Chondrocyte (in vitro differentiated cells): ENCODE data around the gene CDK10. TPM values are rescaled to one million over a fixed set of nuclear protein-coding genes. Genes with fewer than 3 reads are reported as not detected.

Experiments
- DNase-seq: peaks from one replicate; pipeline ENCODE4 v3.0.0; 2021; ENCODE audit warnings: mixed read lengths, low spot score
- H3K27ac Mint-ChIP-seq: one replicate; pipeline ENCODE4 v1.8.0; 2021; ENCODE audit warnings: mild to moderate bottlenecking, moderate library complexity, mixed read lengths; ENCODE audit not compliant: unreplicated experiment
- H3K27me3 Mint-ChIP-seq: 2 replicates; pipeline ENCODE4 v1.8.0; 2021; ENCODE audit warnings: low read depth, mixed read lengths
- H3K36me3 Mint-ChIP-seq: 2 replicates; pipeline ENCODE4 v1.8.0; 2021; ENCODE audit warnings: low read depth, mixed read lengths
- H3K4me1 Mint-ChIP-seq: 2 replicates; pipeline ENCODE4 v1.8.0; 2021; ENCODE audit warnings: low read depth, mild to moderate bottlenecking, mixed read lengths
- H3K4me3 Mint-ChIP-seq: one replicate; pipeline ENCODE4 v1.8.0; 2021; ENCODE audit warnings: mild to moderate bottlenecking, moderate library complexity, mixed read lengths; ENCODE audit not compliant: unreplicated experiment
- H3K9me3 Mint-ChIP-seq: 2 replicates; pipeline ENCODE4 v1.8.0; 2021; ENCODE audit warnings: low read depth, mixed read lengths
- CTCF ChIP-seq: fragments of 200-600 bp; sonication (generic); IDR thresholded peaks from 2 replicates; pipeline ENCODE4 v1.5.0; 2021; ENCODE audit warnings: antibody characterized with exemption, mild to moderate bottlenecking, moderate library complexity
- total RNA-seq: library from RNA; stranded (reverse); gene quantifications from 3 replicates; pipeline ENCODE4 v1.2.1, GENCODE V29; 2021

Gene CDK10
- total RNA-seq, 1 donor from 2014 or later, result 43.7 TPM

GRCh38 chr16:89733792-89734191 lies 47.3 kb downstream of the CDK10 start:
- DNase-seq, result no peak
- H3K4me1 Mint-ChIP-seq, result peaks cover 3% of the 10 kb centered on the region
- no peaks in the 10 kb centered on the region for H3K9me3 Mint-ChIP-seq
- no peak for TF ChIP-seq CTCF
- H3K27me3 Mint-ChIP-seq, result no peaks in the 10 kb centered on the region
- H3K27ac Mint-ChIP-seq, result no peak overlapping the region
- H3K4me3 Mint-ChIP-seq, result no peak overlapping the region
- H3K36me3 Mint-ChIP-seq, result peaks cover 32% of the 10 kb centered on the region

GRCh38 chr16:89736554-89736953 lies 50.1 kb downstream of the CDK10 start:
- TF ChIP-seq CTCF, result no peak
- no peak for DNase-seq
- H3K27me3 Mint-ChIP-seq, result no peaks in the 10 kb centered on the region
- no peak overlapping the region for H3K4me3 Mint-ChIP-seq
- no peak overlapping the region for H3K27ac Mint-ChIP-seq
- no peaks in the 10 kb centered on the region for H3K4me1 Mint-ChIP-seq
- H3K9me3 Mint-ChIP-seq, result no peaks in the 10 kb centered on the region
- peaks cover 33% of the 10 kb centered on the region for H3K36me3 Mint-ChIP-seq

GRCh38 chr16:89737341-89738071 lies 51.0 kb downstream of the CDK10 start:
- H3K27ac Mint-ChIP-seq, result no peak overlapping the region
- no peak overlapping the region for H3K4me3 Mint-ChIP-seq

GRCh38 chr16:89738072-89738377 lies 51.5 kb downstream of the CDK10 start:
- no peak for TF ChIP-seq CTCF
- no peaks in the 10 kb centered on the region for H3K9me3 Mint-ChIP-seq
- H3K4me1 Mint-ChIP-seq, result peaks cover 3% of the 10 kb centered on the region
- H3K27ac Mint-ChIP-seq, result no peak overlapping the region
- no peak for DNase-seq
- H3K36me3 Mint-ChIP-seq, result peaks cover 29% of the 10 kb centered on the region
- no peak overlapping the region for H3K4me3 Mint-ChIP-seq
- no peaks in the 10 kb centered on the region for H3K27me3 Mint-ChIP-seq

More at GRCh38 chr16:89737341-89738071, 51.0 kb downstream of the CDK10 start:
- peaks cover 31% of the 10 kb centered on the region for H3K36me3 Mint-ChIP-seq
- DNase-seq, result no peak
- no peak for TF ChIP-seq CTCF
- no peaks in the 10 kb centered on the region for H3K4me1 Mint-ChIP-seq
- H3K9me3 Mint-ChIP-seq, result no peaks in the 10 kb centered on the region
- H3K27me3 Mint-ChIP-seq, result no peaks in the 10 kb centered on the region

GRCh38 chr16:89738538-89739317 lies 52.2 kb downstream of the CDK10 start:
- no peak for DNase-seq
- no peak for TF ChIP-seq CTCF
- Mint-ChIP-seq H3K27me3 (no peaks in the 10 kb centered on the region), H3K36me3 (peaks cover 28% of the 10 kb centered on the region), H3K4me3 (no peak overlapping the region), H3K27ac (no peak overlapping the region), H3K4me1 (peaks cover 3% of the 10 kb centered on the region), H3K9me3 (no peaks in the 10 kb centered on the region)
